Measurements from ENCODE around the gene SARS2.
"Not testable (repeated sequence)": the region's sequence is repeated elsewhere in the genome, so short reads cannot be mapped to it uniquely, and the experiment has no call there.

The SARS2 gene

GRCh38 chr19:38946229-38947010 is 15.9 kb upstream of the SARS2 start:
- no peak for DNase-seq (ENCODE audit: low read depth in 1 of 2, low spot score in 1 of 2)

DNA sequence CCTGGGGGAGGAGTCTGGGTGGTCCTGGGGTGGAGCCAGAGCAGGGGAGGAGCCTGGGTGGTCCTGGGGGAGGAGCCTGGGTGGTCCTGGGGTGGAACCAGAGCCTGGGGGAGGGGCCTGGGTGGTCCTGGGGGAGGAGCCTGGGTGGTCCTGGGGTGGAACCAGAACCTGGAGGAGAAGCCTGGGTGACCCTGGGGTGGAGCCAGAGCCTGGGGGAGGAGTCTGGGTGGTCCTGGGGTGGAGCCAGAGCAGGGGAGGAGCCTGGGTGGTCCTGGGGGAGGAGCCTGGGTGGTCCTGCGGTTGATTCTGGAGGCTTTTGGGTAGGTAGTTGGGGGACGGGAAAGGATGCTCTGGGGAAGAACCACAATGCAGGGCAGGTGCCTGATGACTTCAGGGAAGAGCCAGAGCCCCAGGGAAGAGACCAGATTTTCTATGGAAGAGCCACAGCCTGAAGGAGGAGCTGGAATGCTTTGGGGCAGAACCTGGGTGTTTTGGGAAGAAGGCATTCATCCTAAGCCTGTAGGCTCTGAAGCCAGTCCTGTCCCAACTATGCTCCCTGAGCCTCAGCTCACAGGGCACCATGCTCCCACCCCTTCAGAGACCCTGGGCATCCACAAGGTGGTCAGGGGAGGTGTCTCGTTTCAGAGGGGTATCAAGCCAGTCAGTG is 15.1 kb upstream of the SARS2 start:
- DNase-seq (ENCODE audit: low read depth in 1 of 2, low spot score in 1 of 2): no peak

- DNase-seq (ENCODE audit: low read depth in 1 of 2, low spot score in 1 of 2): no peak
Measured at GRCh38 chr19:38944981-38945506, 14.5 kb upstream of the SARS2 start.

- no peak for DNase-seq (ENCODE audit: low read depth in 1 of 2, low spot score in 1 of 2)
Measured at GRCh38 chr19:38942471-38943181, 12.1 kb upstream of the SARS2 start.

GRCh38 chr19:38941979-38942378 is 11.4 kb upstream of the SARS2 start:
- DNase-seq (ENCODE audit: low read depth in 1 of 2, low spot score in 1 of 2): no peak

GRCh38 chr19:38941466-38941865 is 10.9 kb upstream of the SARS2 start:
- DNase-seq (ENCODE audit: low read depth in 1 of 2, low spot score in 1 of 2): not testable (repeated sequence)

DNA sequence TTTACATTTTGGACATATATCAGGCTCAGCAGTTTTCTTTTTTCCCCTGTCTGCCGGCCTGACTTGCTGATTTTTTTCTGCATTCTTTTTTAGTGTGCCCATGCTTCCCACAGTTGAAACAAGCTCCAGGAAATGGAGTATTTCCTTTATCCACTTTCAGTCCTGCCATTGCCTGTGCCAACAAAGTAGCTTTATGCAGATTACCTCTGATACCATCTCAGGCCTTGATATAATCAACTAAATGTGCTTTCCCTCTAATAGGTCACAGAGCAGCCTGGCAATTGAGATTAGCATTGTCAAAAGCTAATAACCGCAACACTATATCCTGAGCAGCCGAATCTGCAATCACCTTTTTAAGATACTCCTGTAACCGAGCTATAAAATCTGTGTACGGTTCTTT is 9.4 kb upstream of the SARS2 start:
- no peak for DNase-seq (ENCODE audit: low read depth in 1 of 2, low spot score in 1 of 2)

- DNase-seq (ENCODE audit: low read depth in 1 of 2, low spot score in 1 of 2): no peak
Measured at GRCh38 chr19:38933544-38933943, 3.0 kb upstream of the SARS2 start.

- DNase-seq (ENCODE audit: low read depth in 1 of 2, low spot score in 1 of 2): no peak
Measured at GRCh38 chr19:38932425-38933179, 2.0 kb upstream of the SARS2 start.

- DNase-seq (ENCODE audit: low read depth in 1 of 2, low spot score in 1 of 2): no peak
Measured at GRCh38 chr19:38931521-38931793, 894 bp upstream of the SARS2 start.

GRCh38 chr19:38930776-38931520 is 385 bp upstream of the SARS2 start, which contains the start of gene MRPS12:
Gene MRPS12 (plus strand): TSS chr19:38930944. CDS start chr19:38931295, 351 bp downstream.
- peak; percentile 93 to 95 for DNase-seq (ENCODE audit: low read depth in 1 of 2, low spot score in 1 of 2)

DNA sequence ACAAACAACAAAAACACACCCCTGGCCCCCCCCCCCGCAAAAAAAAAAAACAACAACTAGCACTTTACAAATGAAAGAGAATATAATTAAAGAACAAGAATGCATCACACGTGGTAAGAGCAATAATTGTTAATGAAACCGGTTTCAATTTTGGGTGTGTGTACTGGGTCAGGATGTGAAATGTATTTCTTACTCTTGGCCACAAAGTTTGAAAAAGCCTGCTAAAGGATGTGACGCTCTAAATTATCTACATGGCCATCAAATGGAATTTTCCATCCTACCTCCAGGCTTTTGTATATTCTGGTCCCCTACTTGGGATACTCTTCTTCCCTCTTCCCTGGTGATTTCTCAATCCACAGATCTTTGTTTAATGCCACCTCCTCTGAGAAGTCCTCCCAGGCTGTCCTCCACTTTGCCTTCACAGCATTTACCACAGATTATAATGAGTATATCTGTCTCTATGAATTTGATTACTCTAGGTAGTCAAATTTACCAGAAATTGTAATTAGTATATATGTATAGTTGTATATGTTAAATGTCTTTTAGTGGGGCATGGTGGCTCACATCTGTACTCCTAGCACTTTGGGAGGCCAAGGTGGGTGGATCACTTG is 2.1 kb downstream of the SARS2 start:
- DNase-seq (ENCODE audit: low read depth in 1 of 2, low spot score in 1 of 2): no peak

DNA sequence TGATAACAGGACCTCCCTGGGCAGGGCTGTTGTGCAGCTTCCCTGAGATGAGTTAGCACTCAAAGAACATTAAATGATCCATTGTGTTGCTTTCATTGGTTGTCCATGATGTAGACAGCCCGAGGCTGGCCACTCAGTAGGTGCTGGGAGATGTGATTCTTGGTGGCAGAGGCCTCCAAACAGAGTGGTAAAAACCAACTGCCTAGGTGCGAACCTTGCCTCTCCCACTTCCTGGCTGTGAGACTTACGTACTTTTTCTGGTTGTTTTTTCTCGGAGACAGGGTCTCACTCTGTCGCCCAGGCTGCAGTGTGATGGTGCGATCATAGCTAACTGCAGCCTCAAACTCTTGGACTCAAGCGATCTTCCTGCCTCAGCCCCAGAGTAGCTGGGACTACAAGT is 6.2 kb downstream of the SARS2 start:
- no peak for DNase-seq (ENCODE audit: low read depth in 1 of 2, low spot score in 1 of 2)

DNA sequence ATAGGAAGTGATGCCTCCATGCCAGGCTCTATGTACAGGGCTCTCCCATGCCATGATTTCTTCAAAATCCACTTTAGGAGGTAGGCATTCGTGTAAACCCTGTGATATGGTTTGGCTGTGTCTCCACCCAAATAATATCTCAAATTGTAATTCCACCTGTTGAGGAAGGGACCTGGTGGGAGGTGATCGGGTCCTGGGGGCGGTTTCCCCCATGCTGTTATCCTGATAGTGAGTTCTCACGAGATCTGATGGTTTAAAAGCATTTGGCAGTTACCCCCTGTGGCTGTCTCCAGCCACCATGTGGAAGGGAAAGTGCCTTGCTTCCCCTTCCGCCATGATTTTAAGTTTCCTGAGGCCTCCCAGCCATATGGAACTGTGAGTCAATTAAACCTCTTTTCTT is 8.1 kb downstream of the SARS2 start:
- no peak for DNase-seq (ENCODE audit: low read depth in 1 of 2, low spot score in 1 of 2)

DNA sequence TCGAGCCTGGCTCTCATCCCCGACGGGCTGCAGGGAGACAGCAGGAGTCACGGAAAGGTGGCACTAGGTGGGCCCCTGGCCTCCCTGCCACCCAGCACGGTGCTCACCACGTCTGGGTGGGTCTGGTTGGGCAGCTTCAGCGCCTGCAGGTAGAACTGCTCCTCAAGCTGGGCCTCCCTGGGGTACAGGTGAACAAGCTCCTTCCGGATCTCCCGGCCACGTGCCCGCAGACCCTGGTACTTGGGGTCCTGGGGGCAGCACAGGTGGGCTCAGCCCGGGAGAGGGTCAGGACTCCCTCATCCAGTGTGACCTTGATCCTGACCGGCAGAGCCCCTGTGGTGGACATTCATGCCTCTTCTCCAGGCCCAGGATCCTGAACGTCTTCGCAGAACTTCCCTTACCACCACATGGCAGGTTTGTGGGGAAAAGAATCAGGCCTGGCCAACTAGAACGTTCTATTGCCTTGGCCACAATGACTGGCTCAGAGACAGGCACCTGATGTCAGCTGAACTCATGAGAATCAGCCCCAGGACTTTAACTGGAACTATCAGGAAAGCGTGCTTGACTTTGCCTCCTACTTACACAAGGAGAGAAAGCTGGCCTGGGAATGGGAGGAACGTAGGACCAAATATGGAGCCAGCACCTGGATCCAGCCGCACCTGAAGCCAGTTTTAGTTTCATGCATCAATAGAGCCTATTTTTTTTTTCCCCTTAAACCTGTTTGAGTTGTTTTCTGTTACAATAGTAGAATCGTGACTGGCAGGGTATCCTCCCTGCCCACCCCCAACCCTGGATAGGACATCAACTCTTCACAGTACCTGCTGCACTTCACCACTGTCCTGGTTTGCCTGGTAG is 8.9 kb downstream of the SARS2 start:
- DNase-seq (ENCODE audit: low read depth in 1 of 2, low spot score in 1 of 2): no peak

DNA sequence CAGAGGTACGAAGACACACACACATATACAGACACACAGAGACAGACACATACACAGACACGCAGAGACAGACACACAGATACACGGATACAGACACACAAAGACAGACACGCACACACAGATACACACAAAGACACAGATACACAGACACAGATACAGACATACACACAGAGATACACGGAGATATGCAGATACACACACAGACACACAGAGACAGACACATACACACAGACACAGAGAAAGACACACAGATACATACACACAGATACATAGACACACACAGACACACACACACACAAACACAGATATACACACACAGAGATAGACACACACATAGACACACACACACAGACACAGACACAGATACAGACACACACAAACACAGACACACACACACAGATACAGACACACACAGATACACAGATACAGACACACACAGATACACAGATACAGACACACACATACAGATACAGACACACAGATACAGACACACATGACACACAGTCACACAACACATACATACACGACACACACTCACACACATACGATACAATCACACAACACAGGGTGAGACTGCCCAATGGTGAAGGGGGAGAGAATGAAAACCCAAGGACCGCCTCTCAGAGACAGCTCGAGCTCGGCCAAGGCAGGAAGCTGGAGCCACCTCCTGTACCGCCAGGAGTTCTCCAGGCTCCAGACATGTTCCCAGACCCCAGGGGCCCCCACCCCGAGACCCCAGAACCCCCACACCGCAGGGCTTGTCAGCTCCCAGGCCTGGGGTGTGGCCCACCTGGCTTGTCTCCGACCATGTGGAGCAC is 9.8 kb downstream of the SARS2 start:
- DNase-seq (ENCODE audit: low read depth in 1 of 2, low spot score in 1 of 2): no peak

- DNase-seq (ENCODE audit: low read depth in 1 of 2, low spot score in 1 of 2): no peak
Measured at GRCh38 chr19:38919837-38920601, 10.5 kb downstream of the SARS2 start.

- no peak for DNase-seq (ENCODE audit: low read depth in 1 of 2, low spot score in 1 of 2)
Measured at GRCh38 chr19:38918526-38918925, 12.0 kb downstream of the SARS2 start.

All from stimulated activated CD4-positive, alpha-beta T cell treated with anti-CD3 and anti-CD28 coated beads, Interleukin-15, amount 100 ng/mL, for 1 hour (primary cell).